Activated naive CD4-positive, alpha-beta T cell treated with anti-CD3 and anti-CD28 coated beads, Interleukin-2, amount 50 U/mL, for 72 hours (primary cell): ENCODE measurements around the gene RBMS1. TPM values are rescaled to one million over a fixed set of nuclear protein-coding genes. Genes with fewer than 3 reads are reported as not detected.

Source experiments
- ATAC-seq, 2 donors: fragments of 150-1000 bp; cut with Tn5 transposase; 2 replicates each; pipeline ENCODE4 v1.10.0; 2021; ENCODE audit warnings: mild to moderate bottlenecking in 2 of 2, moderate library complexity in 2 of 2
- DNase-seq, 2 donors: peaks; one replicate each; pipeline ENCODE4 v3.0.0; 2021 to 2022; ENCODE audit warnings: low spot score in 2 of 2
- H3K27ac Mint-ChIP-seq, 2 donors: one replicate each; pipeline ENCODE4 v1.8.0; 2022; ENCODE audit warnings: mild to moderate bottlenecking in 2 of 2, mixed read lengths in 2 of 2
- H3K36me3 Mint-ChIP-seq, 2 donors: one replicate each; pipeline ENCODE4 v1.8.0; 2022; ENCODE audit warnings: mixed read lengths in 2 of 2
- H3K9me3 Mint-ChIP-seq, 2 donors: one replicate each; pipeline ENCODE4 v1.8.0; 2022; ENCODE audit warnings: mixed read lengths in 2 of 2
- total RNA-seq, 2 donors: library from RNA; stranded (reverse); gene quantifications; one replicate each; pipeline ENCODE4 v1.2.3, GENCODE V29; 2022

The RBMS1 gene
- total RNA-seq, 2 donors from 2014 or later = 33.8 to 52.9 TPM

- Mint-ChIP-seq H3K27ac (no peak overlapping the region), H3K36me3 (peaks cover 4 to 8% of the 10 kb centered on the region in 2 donors), H3K9me3 (no peaks in the 10 kb centered on the region)
- ATAC-seq (no peak), DNase-seq (no peak)
These were observed 101.4 kb downstream of the RBMS1 start for GRCh38 chr2:160392201-160392600.

GRCh38 chr2:160390544-160391455 lies 102.8 kb downstream of the RBMS1 start:
- no peak overlapping the region for H3K27ac Mint-ChIP-seq
- ATAC-seq = no peak
- no peak for DNase-seq
- no peaks in the 10 kb centered on the region for H3K9me3 Mint-ChIP-seq
- H3K36me3 Mint-ChIP-seq = peaks cover 4 to 8% of the 10 kb centered on the region in 2 donors

GRCh38 chr2:160389875-160390274 lies 103.7 kb downstream of the RBMS1 start:
- H3K27ac Mint-ChIP-seq = no peak overlapping the region
- ATAC-seq = no peak

GRCh38 chr2:160388464-160389263 lies 104.9 kb downstream of the RBMS1 start:
- Mint-ChIP-seq H3K36me3 (peaks cover 4 to 8% of the 10 kb centered on the region in 2 donors), H3K27ac (peak overlapping the region; percentile 45 to 80), H3K9me3 (no peaks in the 10 kb centered on the region)
- DNase-seq = no peak
- ATAC-seq = peak; percentile 66 to 81

More at GRCh38 chr2:160389875-160390274, 103.7 kb downstream of the RBMS1 start:
- peaks cover 4 to 8% of the 10 kb centered on the region in 2 donors for H3K36me3 Mint-ChIP-seq
- H3K9me3 Mint-ChIP-seq = no peaks in the 10 kb centered on the region
- DNase-seq = no peak

- H3K9me3 Mint-ChIP-seq = no peaks in the 10 kb centered on the region
- DNase-seq (no peak), ATAC-seq (peak in 1 of 2 donors; percentile 41)
- peak overlapping the region in 1 of 2 donors; percentile 80 for H3K27ac Mint-ChIP-seq
- peaks cover 4 to 8% of the 10 kb centered on the region in 2 donors for H3K36me3 Mint-ChIP-seq
These were observed 105.9 kb downstream of the RBMS1 start for GRCh38 chr2:160387558-160388262.

GRCh38 chr2:160384791-160385190 lies 108.8 kb downstream of the RBMS1 start:
- H3K36me3 Mint-ChIP-seq = no peaks in the 10 kb centered on the region
- no peak for DNase-seq
- H3K27ac Mint-ChIP-seq = peak overlapping the region; percentile 39 to 48
- ATAC-seq = no peak
- H3K9me3 Mint-ChIP-seq = no peaks in the 10 kb centered on the region

- no peak overlapping the region for H3K27ac Mint-ChIP-seq
- DNase-seq (no peak), ATAC-seq (peak; percentile 44 to 62)
- H3K9me3 Mint-ChIP-seq = no peaks in the 10 kb centered on the region
- H3K36me3 Mint-ChIP-seq = no peaks in the 10 kb centered on the region
These were observed 112.1 kb downstream of the RBMS1 start for GRCh38 chr2:160381425-160381951.

- Mint-ChIP-seq H3K9me3 (no peaks in the 10 kb centered on the region), H3K36me3 (no peaks in the 10 kb centered on the region), H3K27ac (peak overlapping the region in 1 of 2 donors; percentile 46)
- ATAC-seq = no peak
- DNase-seq = no peak
These were observed 113.0 kb downstream of the RBMS1 start for GRCh38 chr2:160380611-160381010.

- no peak for DNase-seq
- Mint-ChIP-seq H3K36me3 (no peaks in the 10 kb centered on the region), H3K9me3 (no peaks in the 10 kb centered on the region), H3K27ac (peak overlapping the region; percentile 26 to 46)
- ATAC-seq = peak in 1 of 2 donors; percentile 22
These were observed 113.5 kb downstream of the RBMS1 start for GRCh38 chr2:160380000-160380570.

GRCh38 chr2:160379399-160379798 lies 114.2 kb downstream of the RBMS1 start:
- ATAC-seq (no peak), DNase-seq (no peak)
- Mint-ChIP-seq H3K27ac (no peak overlapping the region), H3K9me3 (no peaks in the 10 kb centered on the region), H3K36me3 (no peaks in the 10 kb centered on the region)

GRCh38 chr2:160377204-160377995 lies 116.2 kb downstream of the RBMS1 start:
- Mint-ChIP-seq H3K36me3 (no peaks in the 10 kb centered on the region), H3K27ac (no peak overlapping the region), H3K9me3 (no peaks in the 10 kb centered on the region)
- ATAC-seq = no peak
- no peak for DNase-seq

- no peak overlapping the region for H3K27ac Mint-ChIP-seq
- DNase-seq = no peak
- ATAC-seq = no peak
These were observed 117.0 kb downstream of the RBMS1 start for GRCh38 chr2:160376576-160376975.

GRCh38 chr2:160375802-160376469 lies 117.7 kb downstream of the RBMS1 start:
- peak overlapping the region in 1 of 2 donors; percentile 81 for H3K27ac Mint-ChIP-seq
- DNase-seq (no peak), ATAC-seq (no peak)
- no peaks in the 10 kb centered on the region for H3K36me3 Mint-ChIP-seq
- no peaks in the 10 kb centered on the region for H3K9me3 Mint-ChIP-seq

More at GRCh38 chr2:160376576-160376975, 117.0 kb downstream of the RBMS1 start:
- H3K36me3 Mint-ChIP-seq = no peaks in the 10 kb centered on the region
- H3K9me3 Mint-ChIP-seq = no peaks in the 10 kb centered on the region

- H3K27ac Mint-ChIP-seq = no peak overlapping the region
- H3K9me3 Mint-ChIP-seq = no peaks in the 10 kb centered on the region
- ATAC-seq (no peak), DNase-seq (no peak)
- no peaks in the 10 kb centered on the region for H3K36me3 Mint-ChIP-seq
These were observed 118.6 kb downstream of the RBMS1 start for GRCh38 chr2:160375037-160375436.

GRCh38 chr2:160373666-160374065 lies 119.9 kb downstream of the RBMS1 start:
- ATAC-seq (no peak), DNase-seq (no peak)
- H3K36me3 Mint-ChIP-seq = no peaks in the 10 kb centered on the region
- H3K27ac Mint-ChIP-seq = peak overlapping the region; percentile 25 to 78
- no peaks in the 10 kb centered on the region for H3K9me3 Mint-ChIP-seq
